SK-N-SH (cell line): ENCODE data around the gene CFAP65. TPM values are rescaled to one million over a fixed set of nuclear protein-coding genes. Genes with fewer than 3 reads are reported as not detected.

ENCODE experiments used
- CTCF ChIA-PET: fragments of 300-600, 350-600 bp; formaldehyde crosslinking; extraction: SDS; loops from one replicate; lab custom pipeline; 2021; lab: Yijun Ruan, JAX
- POLR2A ChIA-PET: fragments of 350-600 bp; sonication (Branson Sonifier 250); formaldehyde crosslinking; extraction: SDS; loops from one replicate; lab custom pipeline; 2020; ENCODE audit warnings: antibody characterized with exemption, inconsistent platforms; lab: Yijun Ruan, JAX
- DNase-seq: peaks from one replicate; pipeline ENCODE4 v3.0.0; 2012
- H2AFZ ChIP-seq: fragments of 200-600 bp; sonication (generic); 2 replicates; pipeline ENCODE4 v1.8.1; 2016; ENCODE audit warnings: antibody characterized with exemption, mild to moderate bottlenecking, low read depth
- H3F3A ChIP-seq: fragments of 200-600 bp; sonication (generic); replicated peaks from 2 replicates; pipeline ENCODE3; 2016; ENCODE audit warnings: antibody characterized with exemption, mild to moderate bottlenecking; ENCODE audit not compliant: insufficient read depth
- H3K27ac ChIP-seq, 2 experiments: fragments of 200-500 bp in 1 of 2; fragments of 200-600 bp in 1 of 2; sonication (Bioruptor generic) in 1 of 2; sonication (generic), shearing (Covaris generic) in 1 of 2; 2 replicates each; pipeline versions ENCODE4 v1.5.1 to v1.6.1; 2014 to 2016; ENCODE audit warnings: low read depth in 2 of 2, inconsistent platforms in 1 of 2, low read length in 1 of 2, mild to moderate bottlenecking in 1 of 2, mixed read lengths in 1 of 2
- H3K27me3 ChIP-seq: fragments of 200-600 bp; sonication (generic), shearing (Covaris generic); 2 replicates; pipeline ENCODE4 v1.6.1; 2016; ENCODE audit warnings: mixed run types; ENCODE audit not compliant: insufficient read depth
- H3K36me3 ChIP-seq, 2 experiments: fragments of 200-500 bp in 1 of 2; fragments of 200-600 bp in 1 of 2; sonication (Bioruptor generic) in 1 of 2; sonication (generic) in 1 of 2; replicated peaks in 1 of 2; 2 replicates each; pipeline versions ENCODE3 to v1.5.1; 2014 to 2016; ENCODE audit warnings: low read length in 1 of 2, mild to moderate bottlenecking in 1 of 2; ENCODE audit not compliant: insufficient read depth in 2 of 2, control insufficient read depth in 1 of 2
- H3K4me1 ChIP-seq, 2 experiments: fragments of 200-500 bp in 1 of 2; fragments of 200-600 bp in 1 of 2; sonication (Bioruptor generic) in 1 of 2; sonication (generic), shearing (Covaris generic) in 1 of 2; 2 replicates each; pipeline versions ENCODE4 v1.5.1 to v1.6.1; 2014 to 2016; ENCODE audit warnings: low read depth in 1 of 2, low read length in 1 of 2, mixed run types in 1 of 2; ENCODE audit not compliant: insufficient read depth in 2 of 2, control insufficient read depth in 1 of 2
- H3K4me2 ChIP-seq: fragments of 200-600 bp; sonication (generic), shearing (Covaris generic); 2 replicates; pipeline ENCODE4 v1.6.1; 2017; ENCODE audit warnings: mixed run types
- H3K4me3 ChIP-seq, 2 experiments: fragments of 200-500 bp in 1 of 2; fragments of 200-600 bp in 1 of 2; sonication (Bioruptor generic) in 1 of 2; sonication (generic), shearing (Covaris generic) in 1 of 2; 2 replicates each; pipeline versions ENCODE4 v1.5.1 to v1.8.1; 2014 to 2016; ENCODE audit warnings: low read depth in 2 of 2, inconsistent platforms in 1 of 2, low read length in 1 of 2, mild to moderate bottlenecking in 1 of 2, mixed read lengths in 1 of 2, moderate library complexity in 1 of 2
- H3K79me2 ChIP-seq: fragments of 200-600 bp; sonication (generic); 2 replicates; pipeline ENCODE4 v1.8.1; 2017; ENCODE audit warnings: mild to moderate bottlenecking; ENCODE audit not compliant: insufficient read depth
- H3K9ac ChIP-seq: fragments of 200-600 bp; sonication (generic); 2 replicates; pipeline ENCODE4 v1.6.1; 2017; ENCODE audit warnings: mixed run types
- H3K9me2 ChIP-seq: fragments of 200-600 bp; sonication (generic); 2 replicates; pipeline ENCODE4 v1.6.1; 2017; ENCODE audit warnings: mixed run types
- H3K9me3 ChIP-seq: fragments of 200-600 bp; sonication (generic); 2 replicates; pipeline ENCODE4 v1.6.1; 2017; ENCODE audit warnings: mixed run types, mild to moderate bottlenecking, moderate library complexity
- H4K20me1 ChIP-seq: fragments of 200-600 bp; sonication (generic); 2 replicates; pipeline ENCODE4 v1.6.1; 2017; ENCODE audit warnings: mild to moderate bottlenecking, mixed run types; ENCODE audit not compliant: insufficient read depth
- CHD2 ChIP-seq: fragments of 150-350 bp; IDR thresholded peaks from 2 replicates; pipeline ENCODE4 v1.6.1; 2018; ENCODE audit warnings: low read length; ENCODE audit not compliant: partially characterized antibody
- ELF1 ChIP-seq: IDR thresholded peaks from 2 replicates; pipeline ENCODE4 v1.4.0; 2012
- EP300 ChIP-seq, 2 experiments: IDR thresholded peaks; 2 replicates each; pipeline versions ENCODE4 v1.4.0 to v1.6.1; 2012; ENCODE audit warnings: borderline replicate concordance in 1 of 2, low read depth in 1 of 2, low read length in 1 of 2
- FOSL2 ChIP-seq: IDR thresholded peaks from 2 replicates; pipeline ENCODE4 v1.4.0; 2012; ENCODE audit warnings: low read depth, mild to moderate bottlenecking, moderate library complexity, borderline replicate concordance
- FOXM1 ChIP-seq: IDR thresholded peaks from 2 replicates; pipeline ENCODE4 v1.4.0; 2012; ENCODE audit warnings: low read depth, mild to moderate bottlenecking
- GABPA ChIP-seq: IDR thresholded peaks from 2 replicates; pipeline ENCODE4 v1.4.0; 2012; ENCODE audit warnings: low read depth, mild to moderate bottlenecking
- GATA2 ChIP-seq: sonication (generic); formaldehyde crosslinking; IDR thresholded peaks from 2 replicates; pipeline ENCODE4 v1.5.0; 2020; ENCODE audit warnings: mild to moderate bottlenecking, missing genetic modification reagents
- POLR2AphosphoS5 ChIP-seq: IDR thresholded peaks from 2 replicates; pipeline ENCODE4 v1.6.1; 2012; ENCODE audit warnings: low read depth, low read length
- RFX5 ChIP-seq: IDR thresholded peaks from 2 replicates; pipeline ENCODE4 v1.6.1; 2012; ENCODE audit warnings: mild to moderate bottlenecking, improper control_type of control experiment, low read length
- TAF1 ChIP-seq: IDR thresholded peaks from 2 replicates; pipeline ENCODE4 v1.6.1; 2012; ENCODE audit warnings: low read depth, mild to moderate bottlenecking, low read length, moderate library complexity, borderline replicate concordance
- TCF12 ChIP-seq: IDR thresholded peaks from 2 replicates; pipeline ENCODE4 v1.4.0; 2012
- TEAD4 ChIP-seq: IDR thresholded peaks from 2 replicates; pipeline ENCODE4 v1.4.0; 2012; ENCODE audit warnings: mild to moderate bottlenecking, borderline replicate concordance; ENCODE audit not compliant: insufficient read depth
- YY1 ChIP-seq: IDR thresholded peaks from 2 replicates; pipeline ENCODE4 v1.4.0; 2012; ENCODE audit warnings: low read depth, mild to moderate bottlenecking
- WGBS: methylation state at CpG from one replicate; pipeline ENCODE4 v1.1.6; 2017; ENCODE audit warnings: low lambda C conversion rate; 5-methylcytosine and 5-hydroxymethylcytosine counted together
- polyA plus RNA-seq, 3 experiments: library from polyadenylated mRNA; depleted of rRNA; stranded (reverse); fragments of >200 nt; gene quantifications; 2 replicates each; pipeline ENCODE4 v1.2.3, GENCODE V29; 2012
- TF ChIP-seq, protein P1 (sequence below): IDR thresholded peaks from 2 replicates; pipeline ENCODE4 v1.4.0; 2012; ENCODE audit warnings: low read depth
- TF ChIP-seq, protein P2 (sequence below): IDR thresholded peaks from 2 replicates; pipeline ENCODE4 v1.4.0; 2012; ENCODE audit warnings: low read depth, borderline replicate concordance
- TF ChIP-seq, protein P3 (sequence below): fragments of 150-350 bp; IDR thresholded peaks from 2 replicates; pipeline ENCODE4 v1.6.1; 2016; ENCODE audit warnings: mild to moderate bottlenecking, low read depth, low read length
- TF ChIP-seq, protein P4 (sequence below): IDR thresholded peaks from 2 replicates; pipeline ENCODE4 v1.6.1; 2012; ENCODE audit warnings: mild to moderate bottlenecking, low read depth, low read length, moderate library complexity

CFAP65 gene
- polyA plus RNA-seq, 1 of the 3 experiments (the other 2 are of a cell fraction), result 0.95 TPM

DNA sequence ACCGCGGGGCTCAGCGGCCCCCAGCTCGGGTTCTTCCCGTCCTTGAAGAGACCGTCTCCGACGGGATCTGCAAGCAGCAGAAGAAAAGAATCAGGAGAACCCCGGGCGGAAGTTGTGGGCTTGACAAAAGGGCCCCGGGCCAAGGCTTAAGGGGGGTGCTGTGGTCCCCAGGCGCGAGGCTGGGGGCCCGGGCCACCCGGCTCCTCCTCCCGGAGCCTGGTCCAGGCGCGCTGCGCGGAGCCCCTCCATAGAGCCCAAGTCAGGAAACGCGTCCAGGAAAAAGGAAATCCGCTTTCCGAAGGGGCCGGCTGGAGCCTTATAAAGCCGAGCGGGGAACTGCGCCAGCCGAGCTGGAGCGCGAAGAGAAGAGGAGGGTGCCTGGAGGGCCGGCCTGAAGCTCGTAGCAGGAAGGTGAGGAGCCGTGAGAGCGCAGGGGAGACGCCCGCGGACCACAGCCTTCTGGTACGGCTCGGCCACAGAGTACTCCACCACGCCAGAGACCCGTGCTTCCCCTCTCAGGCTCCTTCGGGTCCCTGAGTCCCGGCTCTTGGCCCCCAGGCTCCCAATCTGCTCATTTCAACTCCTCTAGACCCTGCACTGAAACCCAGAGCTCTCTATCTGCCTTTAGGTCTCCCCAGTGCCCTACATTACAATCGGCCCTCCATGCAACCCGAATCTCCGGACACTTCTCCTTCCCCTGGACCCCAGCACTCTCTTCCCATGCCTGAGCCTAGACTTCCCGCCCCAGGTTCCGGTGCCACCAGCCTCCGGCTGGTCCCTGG lies 56.9 kb downstream of the CFAP65 start:
- TF ChIP-seq ELF1, result no peak
- no peak for TF ChIP-seq TEAD4
- TF ChIP-seq GATA2 (CRISPR knock-in tag), result peak; percentile 8; the same call in 1 of the 2 replicates
- TF ChIP-seq, protein P1, sequence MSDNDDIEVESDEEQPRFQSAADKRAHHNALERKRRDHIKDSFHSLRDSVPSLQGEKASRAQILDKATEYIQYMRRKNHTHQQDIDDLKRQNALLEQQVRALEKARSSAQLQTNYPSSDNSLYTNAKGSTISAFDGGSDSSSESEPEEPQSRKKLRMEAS, result no peak
- TF ChIP-seq EP300 (IDR thresholded peaks at IDR 0.05; ENCODE audit: borderline replicate concordance in 1 of 2, low read depth in 1 of 2, low read length in 1 of 2), result no peak
- no peak for TF ChIP-seq POLR2AphosphoS5
- TF ChIP-seq, all 33 proteins: peak for 1
- ChIA-PET POLR2A (interaction anchor here (0.8 to 6.4 kb wide), 9 partner anchors 8 to 233 kb away, joined by 3 to 89 read pairs (median 4); partner anchors contain the start of gene CDK5R2), CTCF (interaction anchor here (0.6 to 12.4 kb wide), 18 partner anchors 10 to 311 kb away, joined by 3 to 208 read pairs (median 6); partner anchors contain the start of genes CDK5R2 and CRYBA2)
- no peak overlapping the region for H2AFZ ChIP-seq
- H3K79me2 ChIP-seq, result no peaks in the 10 kb centered on the region
- no peak overlapping the region for H3K9ac ChIP-seq
- peak; percentile 78 for DNase-seq
- peak overlapping the region; percentile 63; the same call in 1 of the 2 replicates for H3K4me2 ChIP-seq
- 6% methylated on average over 30 of the region's 50 CpGs for WGBS
- peak overlapping the region in 1 of 2 experiments; percentile 89; a peak in 2 of 4 replicates for H3K27ac ChIP-seq
- H3K27me3 ChIP-seq, result peaks cover 42% of the 10 kb centered on the region
- H3K9me2 ChIP-seq, result no peaks in the 10 kb centered on the region
- H4K20me1 ChIP-seq, result no peaks in the 10 kb centered on the region
- H3K4me1 ChIP-seq, result peaks cover 0 to 39% of the 10 kb centered on the region in 2 experiments; a peak in 2 of 4 replicates
- no peaks in the 10 kb centered on the region for H3K9me3 ChIP-seq
- H3K36me3 ChIP-seq, result no peaks in the 10 kb centered on the region
- H3K4me3 ChIP-seq, result peak overlapping the region; percentile 16 to 45; a peak in 3 of 4 replicates
- H3F3A ChIP-seq, result no peaks in the 10 kb centered on the region

DNA sequence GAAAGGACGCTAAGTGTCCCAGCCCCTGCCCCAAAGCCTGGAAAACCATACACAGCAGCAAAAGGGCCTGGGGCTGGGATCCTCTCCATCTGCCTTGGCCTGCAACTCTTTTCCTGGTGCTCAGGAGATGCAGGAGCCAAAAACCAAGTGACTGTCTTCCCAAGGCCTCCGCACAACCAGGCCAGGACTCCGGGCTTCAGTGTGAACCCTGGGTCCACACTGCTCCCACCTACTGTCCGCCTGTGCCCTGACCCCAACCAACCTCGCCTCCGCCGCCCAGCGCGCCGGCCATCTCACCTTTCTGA lies 57.4 kb downstream of the CFAP65 start:
- CTCF ChIA-PET, result interaction anchor here (0.6 to 12.4 kb wide), 16 partner anchors 10 to 194 kb away, joined by 3 to 208 read pairs (median 8); partner anchors contain the start of genes CDK5R2 and CRYBA2
- Histone ChIP-seq H3K9me2 (no peaks in the 10 kb centered on the region), H4K20me1 (no peaks in the 10 kb centered on the region), H3K4me1 (peaks cover 0 to 39% of the 10 kb centered on the region in 2 experiments; a peak in 2 of 4 replicates), H3K4me3 (peak overlapping the region; percentile 16 to 45; a peak in 3 of 4 replicates), H3F3A (no peaks in the 10 kb centered on the region), H3K27ac (peak overlapping the region in 1 of 2 experiments; percentile 89; a peak in 2 of 4 replicates), H2AFZ (no peak overlapping the region), H3K4me2 (peak overlapping the region; percentile 63; the same call in 1 of the 2 replicates), H3K9ac (no peak overlapping the region), H3K36me3 (no peaks in the 10 kb centered on the region), H3K9me3 (no peaks in the 10 kb centered on the region), H3K27me3 (peaks cover 42% of the 10 kb centered on the region)
- 11% methylated on average over 8 of the region's 10 CpGs for WGBS
- POLR2A ChIA-PET, result interaction anchor here (1.2 to 6.4 kb wide), 7 partner anchors 9 to 234 kb away, joined by 3 to 89 read pairs (median 4); no protein-coding TSS in a partner anchor
- no peak for DNase-seq
- no peak for TF ChIP-seq TCF12
- no peak for TF ChIP-seq GABPA
- TF ChIP-seq, protein P2, sequence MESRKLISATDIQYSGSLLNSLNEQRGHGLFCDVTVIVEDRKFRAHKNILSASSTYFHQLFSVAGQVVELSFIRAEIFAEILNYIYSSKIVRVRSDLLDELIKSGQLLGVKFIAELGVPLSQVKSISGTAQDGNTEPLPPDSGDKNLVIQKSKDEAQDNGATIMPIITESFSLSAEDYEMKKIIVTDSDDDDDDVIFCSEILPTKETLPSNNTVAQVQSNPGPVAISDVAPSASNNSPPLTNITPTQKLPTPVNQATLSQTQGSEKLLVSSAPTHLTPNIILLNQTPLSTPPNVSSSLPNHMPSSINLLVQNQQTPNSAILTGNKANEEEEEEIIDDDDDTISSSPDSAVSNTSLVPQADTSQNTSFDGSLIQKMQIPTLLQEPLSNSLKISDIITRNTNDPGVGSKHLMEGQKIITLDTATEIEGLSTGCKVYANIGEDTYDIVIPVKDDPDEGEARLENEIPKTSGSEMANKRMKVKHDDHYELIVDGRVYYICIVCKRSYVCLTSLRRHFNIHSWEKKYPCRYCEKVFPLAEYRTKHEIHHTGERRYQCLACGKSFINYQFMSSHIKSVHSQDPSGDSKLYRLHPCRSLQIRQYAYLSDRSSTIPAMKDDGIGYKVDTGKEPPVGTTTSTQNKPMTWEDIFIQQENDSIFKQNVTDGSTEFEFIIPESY, result no peak
- TF ChIP-seq FOXM1, result no peak
- TF ChIP-seq CHD2, result no peak
- TF ChIP-seq, protein P3, sequence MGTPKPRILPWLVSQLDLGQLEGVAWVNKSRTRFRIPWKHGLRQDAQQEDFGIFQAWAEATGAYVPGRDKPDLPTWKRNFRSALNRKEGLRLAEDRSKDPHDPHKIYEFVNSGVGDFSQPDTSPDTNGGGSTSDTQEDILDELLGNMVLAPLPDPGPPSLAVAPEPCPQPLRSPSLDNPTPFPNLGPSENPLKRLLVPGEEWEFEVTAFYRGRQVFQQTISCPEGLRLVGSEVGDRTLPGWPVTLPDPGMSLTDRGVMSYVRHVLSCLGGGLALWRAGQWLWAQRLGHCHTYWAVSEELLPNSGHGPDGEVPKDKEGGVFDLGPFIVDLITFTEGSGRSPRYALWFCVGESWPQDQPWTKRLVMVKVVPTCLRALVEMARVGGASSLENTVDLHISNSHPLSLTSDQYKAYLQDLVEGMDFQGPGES, result no peak
- no peak for TF ChIP-seq YY1
- TF ChIP-seq, protein P4, sequence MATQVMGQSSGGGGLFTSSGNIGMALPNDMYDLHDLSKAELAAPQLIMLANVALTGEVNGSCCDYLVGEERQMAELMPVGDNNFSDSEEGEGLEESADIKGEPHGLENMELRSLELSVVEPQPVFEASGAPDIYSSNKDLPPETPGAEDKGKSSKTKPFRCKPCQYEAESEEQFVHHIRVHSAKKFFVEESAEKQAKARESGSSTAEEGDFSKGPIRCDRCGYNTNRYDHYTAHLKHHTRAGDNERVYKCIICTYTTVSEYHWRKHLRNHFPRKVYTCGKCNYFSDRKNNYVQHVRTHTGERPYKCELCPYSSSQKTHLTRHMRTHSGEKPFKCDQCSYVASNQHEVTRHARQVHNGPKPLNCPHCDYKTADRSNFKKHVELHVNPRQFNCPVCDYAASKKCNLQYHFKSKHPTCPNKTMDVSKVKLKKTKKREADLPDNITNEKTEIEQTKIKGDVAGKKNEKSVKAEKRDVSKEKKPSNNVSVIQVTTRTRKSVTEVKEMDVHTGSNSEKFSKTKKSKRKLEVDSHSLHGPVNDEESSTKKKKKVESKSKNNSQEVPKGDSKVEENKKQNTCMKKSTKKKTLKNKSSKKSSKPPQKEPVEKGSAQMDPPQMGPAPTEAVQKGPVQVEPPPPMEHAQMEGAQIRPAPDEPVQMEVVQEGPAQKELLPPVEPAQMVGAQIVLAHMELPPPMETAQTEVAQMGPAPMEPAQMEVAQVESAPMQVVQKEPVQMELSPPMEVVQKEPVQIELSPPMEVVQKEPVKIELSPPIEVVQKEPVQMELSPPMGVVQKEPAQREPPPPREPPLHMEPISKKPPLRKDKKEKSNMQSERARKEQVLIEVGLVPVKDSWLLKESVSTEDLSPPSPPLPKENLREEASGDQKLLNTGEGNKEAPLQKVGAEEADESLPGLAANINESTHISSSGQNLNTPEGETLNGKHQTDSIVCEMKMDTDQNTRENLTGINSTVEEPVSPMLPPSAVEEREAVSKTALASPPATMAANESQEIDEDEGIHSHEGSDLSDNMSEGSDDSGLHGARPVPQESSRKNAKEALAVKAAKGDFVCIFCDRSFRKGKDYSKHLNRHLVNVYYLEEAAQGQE, result no peak
- no peak for TF ChIP-seq TAF1
- no peak for TF ChIP-seq RFX5
- no peak for TF ChIP-seq FOSL2
- TF ChIP-seq ELF1, result no peak
- TF ChIP-seq, all 33 proteins: peak for 0
- H3K79me2 ChIP-seq, result no peaks in the 10 kb centered on the region
